ENCODE measurements around the gene IL34. TPM values are rescaled to one million over a fixed set of nuclear protein-coding genes. Genes with fewer than 3 reads are reported as not detected.

Gene IL34
- total RNA-seq (2014; rRNA removed; shearing (Covaris generic); ENCODE audit: low replicate concordance): 1.4 and 2.2 TPM in 2 replicates

- H3K9me3 ChIP-seq: no peaks in the 10 kb centered on the region
- H3K36me3 ChIP-seq: no peaks in the 10 kb centered on the region
- no peak for DNase-seq
- no peaks in the 10 kb centered on the region for H3K27me3 ChIP-seq
- H3K4me3 ChIP-seq: no peak within 1 kb of the TSS
Observed at GRCh38 chr16:70646260-70647241, at the start of gene IL34. TSS of gene IL34 (plus strand) at chr16:70646559. CDS start at chr16:70646948, 389 bp downstream.

GRCh38 chr16:70597135-70597835 lies 49.1 kb upstream of the IL34 start:
- no peaks in the 10 kb centered on the region for H3K36me3 ChIP-seq

GRCh38 chr16:70598937-70599503 lies 47.3 kb upstream of the IL34 start:
- Histone ChIP-seq H3K9me3 (no peaks in the 10 kb centered on the region), H3K27me3 (no peaks in the 10 kb centered on the region), H3K36me3 (no peaks in the 10 kb centered on the region), H3K4me3 (no peak overlapping the region)
- no peak for DNase-seq

More at GRCh38 chr16:70597135-70597835, 49.1 kb upstream of the IL34 start:
- H3K4me3 ChIP-seq: no peak overlapping the region
- no peaks in the 10 kb centered on the region for H3K9me3 ChIP-seq
- no peaks in the 10 kb centered on the region for H3K27me3 ChIP-seq
- DNase-seq: no peak

GRCh38 chr16:70600730-70601129 lies 45.6 kb upstream of the IL34 start:
- no peak for DNase-seq
- H3K27me3 ChIP-seq: no peaks in the 10 kb centered on the region
- no peaks in the 10 kb centered on the region for H3K9me3 ChIP-seq
- H3K4me3 ChIP-seq: no peak overlapping the region
- H3K36me3 ChIP-seq: no peaks in the 10 kb centered on the region

GRCh38 chr16:70601576-70602575 lies 44.5 kb upstream of the IL34 start:
- H3K27me3 ChIP-seq: no peaks in the 10 kb centered on the region
- no peaks in the 10 kb centered on the region for H3K36me3 ChIP-seq
- no peaks in the 10 kb centered on the region for H3K9me3 ChIP-seq
- no peak overlapping the region for H3K4me3 ChIP-seq
- no peak for DNase-seq

- Histone ChIP-seq H3K4me3 (no peak overlapping the region), H3K36me3 (no peaks in the 10 kb centered on the region), H3K9me3 (no peaks in the 10 kb centered on the region), H3K27me3 (no peaks in the 10 kb centered on the region)
- DNase-seq: no peak
Observed at GRCh38 chr16:70602831-70603230, 43.5 kb upstream of the IL34 start.

- Histone ChIP-seq H3K27me3 (no peaks in the 10 kb centered on the region), H3K36me3 (no peaks in the 10 kb centered on the region), H3K4me3 (no peak overlapping the region), H3K9me3 (no peaks in the 10 kb centered on the region)
- no peak for DNase-seq
Observed at GRCh38 chr16:70604407-70605282, 41.7 kb upstream of the IL34 start.

- Histone ChIP-seq H3K36me3 (no peaks in the 10 kb centered on the region), H3K9me3 (no peaks in the 10 kb centered on the region), H3K4me3 (no peak overlapping the region), H3K27me3 (no peaks in the 10 kb centered on the region)
- DNase-seq: no peak
Observed at GRCh38 chr16:70605283-70605657, 41.1 kb upstream of the IL34 start.

- DNase-seq: no peak
- H3K36me3 ChIP-seq: no peaks in the 10 kb centered on the region
- H3K9me3 ChIP-seq: no peaks in the 10 kb centered on the region
- H3K4me3 ChIP-seq: no peak overlapping the region
- no peaks in the 10 kb centered on the region for H3K27me3 ChIP-seq
Observed at GRCh38 chr16:70608521-70608920, 37.8 kb upstream of the IL34 start.

- Histone ChIP-seq H3K9me3 (no peaks in the 10 kb centered on the region), H3K27me3 (no peaks in the 10 kb centered on the region), H3K4me3 (no peak overlapping the region), H3K36me3 (no peaks in the 10 kb centered on the region)
- DNase-seq: no peak
Observed at GRCh38 chr16:70610273-70611223, 35.8 kb upstream of the IL34 start.

GRCh38 chr16:70611224-70611598 lies 35.1 kb upstream of the IL34 start:
- H3K36me3 ChIP-seq: no peaks in the 10 kb centered on the region
- no peaks in the 10 kb centered on the region for H3K27me3 ChIP-seq
- DNase-seq: no peak
- H3K9me3 ChIP-seq: no peaks in the 10 kb centered on the region
- H3K4me3 ChIP-seq: no peak overlapping the region

- no peaks in the 10 kb centered on the region for H3K36me3 ChIP-seq
- H3K4me3 ChIP-seq: no peak overlapping the region
- DNase-seq: no peak
- H3K27me3 ChIP-seq: no peaks in the 10 kb centered on the region
- H3K9me3 ChIP-seq: no peaks in the 10 kb centered on the region
Observed at GRCh38 chr16:70611785-70612303, 34.5 kb upstream of the IL34 start.

GRCh38 chr16:70612931-70613330 lies 33.4 kb upstream of the IL34 start:
- Histone ChIP-seq H3K9me3 (no peaks in the 10 kb centered on the region), H3K27me3 (no peaks in the 10 kb centered on the region), H3K4me3 (no peak overlapping the region), H3K36me3 (no peaks in the 10 kb centered on the region)
- DNase-seq: no peak

- no peaks in the 10 kb centered on the region for H3K27me3 ChIP-seq
Observed at GRCh38 chr16:70614208-70614951, 32.0 kb upstream of the IL34 start.

More at GRCh38 chr16:70614208-70614951, 32.0 kb upstream of the IL34 start:
- Histone ChIP-seq H3K36me3 (no peaks in the 10 kb centered on the region), H3K9me3 (no peaks in the 10 kb centered on the region), H3K4me3 (no peak overlapping the region)
- DNase-seq: no peak
